ENCODE data around the gene ZBTB7C.

DNA sequence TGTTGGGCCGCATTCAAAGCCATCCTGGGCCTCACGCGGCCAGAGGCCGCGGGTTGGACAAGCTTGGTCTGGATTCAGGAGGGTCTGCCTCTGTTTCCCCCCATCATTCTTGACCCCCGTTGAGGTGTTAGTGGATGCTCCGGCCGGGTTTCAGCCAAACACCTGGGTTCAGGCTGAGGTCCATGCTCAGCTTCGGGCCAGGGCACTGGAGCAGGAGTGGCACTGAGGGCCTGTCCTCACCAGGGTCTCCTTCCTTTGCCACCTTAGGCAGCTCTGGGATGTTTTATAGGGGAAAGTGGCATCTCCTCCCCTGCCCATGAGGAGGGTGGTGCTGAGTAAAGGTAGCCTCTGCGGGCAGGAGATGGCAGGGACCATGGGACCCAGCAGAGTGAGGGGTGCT, 401.8 kb downstream of the ZBTB7C start:
- TF ChIP-seq POLR2A (IDR thresholded peaks at IDR 0.05; ENCODE audit: control extremely low read depth in 1 of 2, low read depth in 2 of 2, low read length in 2 of 2): no peak
- TF ChIP-seq, protein P1, sequence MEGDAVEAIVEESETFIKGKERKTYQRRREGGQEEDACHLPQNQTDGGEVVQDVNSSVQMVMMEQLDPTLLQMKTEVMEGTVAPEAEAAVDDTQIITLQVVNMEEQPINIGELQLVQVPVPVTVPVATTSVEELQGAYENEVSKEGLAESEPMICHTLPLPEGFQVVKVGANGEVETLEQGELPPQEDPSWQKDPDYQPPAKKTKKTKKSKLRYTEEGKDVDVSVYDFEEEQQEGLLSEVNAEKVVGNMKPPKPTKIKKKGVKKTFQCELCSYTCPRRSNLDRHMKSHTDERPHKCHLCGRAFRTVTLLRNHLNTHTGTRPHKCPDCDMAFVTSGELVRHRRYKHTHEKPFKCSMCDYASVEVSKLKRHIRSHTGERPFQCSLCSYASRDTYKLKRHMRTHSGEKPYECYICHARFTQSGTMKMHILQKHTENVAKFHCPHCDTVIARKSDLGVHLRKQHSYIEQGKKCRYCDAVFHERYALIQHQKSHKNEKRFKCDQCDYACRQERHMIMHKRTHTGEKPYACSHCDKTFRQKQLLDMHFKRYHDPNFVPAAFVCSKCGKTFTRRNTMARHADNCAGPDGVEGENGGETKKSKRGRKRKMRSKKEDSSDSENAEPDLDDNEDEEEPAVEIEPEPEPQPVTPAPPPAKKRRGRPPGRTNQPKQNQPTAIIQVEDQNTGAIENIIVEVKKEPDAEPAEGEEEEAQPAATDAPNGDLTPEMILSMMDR (IDR thresholded peaks at IDR 0.05; ENCODE audit: control extremely low read depth in 1 of 3, insufficient read depth in 1 of 3, low read depth in 1 of 3, low read length in 3 of 3): no peak
- no peak for TF ChIP-seq CEBPB (IDR thresholded peaks at IDR 0.05; ENCODE audit: low read depth, low read length)
- TF ChIP-seq, protein P2, sequence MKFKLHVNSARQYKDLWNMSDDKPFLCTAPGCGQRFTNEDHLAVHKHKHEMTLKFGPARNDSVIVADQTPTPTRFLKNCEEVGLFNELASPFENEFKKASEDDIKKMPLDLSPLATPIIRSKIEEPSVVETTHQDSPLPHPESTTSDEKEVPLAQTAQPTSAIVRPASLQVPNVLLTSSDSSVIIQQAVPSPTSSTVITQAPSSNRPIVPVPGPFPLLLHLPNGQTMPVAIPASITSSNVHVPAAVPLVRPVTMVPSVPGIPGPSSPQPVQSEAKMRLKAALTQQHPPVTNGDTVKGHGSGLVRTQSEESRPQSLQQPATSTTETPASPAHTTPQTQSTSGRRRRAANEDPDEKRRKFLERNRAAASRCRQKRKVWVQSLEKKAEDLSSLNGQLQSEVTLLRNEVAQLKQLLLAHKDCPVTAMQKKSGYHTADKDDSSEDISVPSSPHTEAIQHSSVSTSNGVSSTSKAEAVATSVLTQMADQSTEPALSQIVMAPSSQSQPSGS (IDR thresholded peaks at IDR 0.05; ENCODE audit: low read length): no peak
- TF ChIP-seq POLR2AphosphoS5 (IDR thresholded peaks at IDR 0.05; ENCODE audit: low read depth, low read length): no peak
- TF ChIP-seq BRCA1 (IDR thresholded peaks at IDR 0.05; ENCODE audit: low read depth, low read length): no peak
- no peak for TF ChIP-seq EZH2 (IDR thresholded peaks at IDR 0.05; ENCODE audit: low read depth, low read length, severe bottlenecking)
- no peak for TF ChIP-seq BCL11A (IDR thresholded peaks at IDR 0.05; ENCODE audit: low read depth in 2 of 2, low read length in 2 of 2)
- no peak for TF ChIP-seq BACH1 (IDR thresholded peaks at IDR 0.05; ENCODE audit: low read length)
- TF ChIP-seq EP300 (IDR thresholded peaks at IDR 0.05; ENCODE audit: borderline replicate concordance in 1 of 2, low read depth in 2 of 2, low read length in 2 of 2): no peak
- no peak for TF ChIP-seq HDAC6 (IDR thresholded peaks at IDR 0.05; ENCODE audit: low read depth, low read length)
- TF ChIP-seq ZNF274 (IDR thresholded peaks at IDR 0.05; ENCODE audit: borderline replicate concordance, extremely low read depth, low read length): no peak
